Stimulated activated naive CD4-positive, alpha-beta T cell treated with Interleukin-2 at 50 U/mL for 16 hours (primary cell): ENCODE measurements around the gene PHTF2.
"Not testable (repeated sequence)": the region's sequence is repeated elsewhere in the genome, so short reads cannot be mapped to it uniquely, and the experiment has no call there.

Experiments used
- DNase-seq: peaks from one replicate; lab custom pipeline; 2025; lab: John Stamatoyannopoulos, UW

The PHTF2 gene

GRCh38 chr7:77798394-77799077 lies at the start of gene PHTF2, which contains the start of gene TMEM60:
PHTF2 (plus strand) TSS chr7:77798773.
TMEM60 (minus strand) TSS chr7:77798434; CDS start chr7:77794373, 4,061 bp downstream.
- DNase-seq, result peak; percentile 98

GRCh38 chr7:77752016-77752415 lies 46.6 kb upstream of the PHTF2 start:
- no peak for DNase-seq

GRCh38 chr7:77753173-77753572 lies 45.4 kb upstream of the PHTF2 start:
- DNase-seq, result no peak

DNA sequence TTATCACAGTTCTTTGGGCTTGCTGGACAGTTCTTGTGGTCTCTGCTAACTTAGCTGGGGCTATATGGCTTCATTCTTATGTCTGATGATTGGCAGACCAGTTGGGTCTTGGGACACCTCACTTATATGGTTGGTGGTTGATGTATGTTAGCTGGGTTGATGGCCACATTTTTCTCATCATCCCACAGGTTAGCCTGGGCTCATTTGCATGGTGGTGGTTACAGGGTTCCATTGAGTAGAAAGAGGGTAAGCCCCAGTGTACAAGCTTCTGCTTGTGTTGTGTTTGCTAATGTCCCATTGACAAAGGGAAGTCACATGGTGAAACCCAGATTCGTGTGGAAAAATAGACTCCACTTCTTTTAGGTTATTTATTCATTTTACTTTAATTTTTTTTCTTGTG lies 41.0 kb upstream of the PHTF2 start:
- DNase-seq, result no peak

GRCh38 chr7:77759294-77759889 lies 39.2 kb upstream of the PHTF2 start:
- peak; percentile 56 for DNase-seq

GRCh38 chr7:77760809-77761453 lies 37.6 kb upstream of the PHTF2 start:
- no peak for DNase-seq

GRCh38 chr7:77765481-77765880 lies 33.1 kb upstream of the PHTF2 start:
- no peak for DNase-seq

- DNase-seq, result no peak
Observed at GRCh38 chr7:77765906-77766800, 32.4 kb upstream of the PHTF2 start.

- no peak for DNase-seq
Observed at GRCh38 chr7:77766801-77767605, 31.6 kb upstream of the PHTF2 start.

DNA sequence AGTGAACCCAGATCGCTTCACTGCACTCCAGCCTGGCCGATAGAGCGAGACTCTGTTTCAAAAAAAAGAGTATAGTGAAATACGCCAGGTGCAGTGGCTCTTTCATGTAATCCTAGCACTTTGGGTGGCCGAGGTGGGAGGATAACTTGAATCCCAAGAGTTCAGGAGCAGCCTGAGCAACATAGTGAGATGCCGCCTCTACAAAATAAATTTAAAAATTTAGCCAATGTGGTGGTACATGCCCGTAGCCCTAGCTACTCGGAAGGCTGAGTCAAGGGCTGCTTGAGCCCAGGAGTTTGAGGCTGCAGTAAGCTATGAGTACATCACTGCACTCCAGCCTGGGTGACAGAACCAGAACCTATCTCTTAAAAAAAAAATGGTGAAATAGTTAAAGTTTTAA lies 28.3 kb upstream of the PHTF2 start:
- DNase-seq, result no peak

GRCh38 chr7:77771901-77772300 lies 26.7 kb upstream of the PHTF2 start:
- no peak for DNase-seq

DNA sequence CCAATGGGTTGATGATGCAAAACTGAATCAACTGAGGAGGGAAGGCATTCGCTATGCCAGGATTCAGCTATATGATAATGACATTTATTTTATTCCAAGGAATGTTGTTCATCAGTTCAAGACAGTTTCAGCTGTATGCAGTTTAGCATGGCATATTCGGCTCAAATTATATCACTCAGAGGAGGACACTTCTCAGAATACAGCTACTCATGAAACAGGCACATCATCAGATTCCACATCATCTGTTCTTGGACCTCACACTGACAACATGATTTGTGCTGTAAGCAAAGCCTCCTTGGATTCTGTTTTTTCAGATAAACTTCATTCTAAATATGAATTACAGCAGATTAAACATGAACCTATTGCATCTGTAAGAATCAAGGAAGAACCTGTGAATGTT lies 20.0 kb upstream of the PHTF2 start:
- DNase-seq, result no peak

DNA sequence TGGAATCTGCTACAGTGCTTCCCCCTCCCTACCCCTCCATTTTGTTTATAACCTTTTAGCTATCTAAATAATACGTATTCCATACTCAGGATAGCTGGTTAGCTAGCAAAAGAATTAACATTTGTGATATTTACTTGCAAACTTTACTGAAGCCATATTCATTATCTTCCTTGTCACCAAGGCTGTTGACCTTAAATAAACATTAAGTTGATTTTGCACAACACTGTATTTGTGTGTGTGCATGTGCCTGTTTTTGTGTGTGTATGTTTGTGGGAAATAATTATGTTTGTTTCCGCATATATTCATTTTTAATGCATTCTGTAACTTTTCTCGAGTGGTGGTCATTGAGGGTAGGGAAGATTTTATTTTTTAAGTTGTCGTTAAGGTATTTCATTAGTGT lies 16.2 kb upstream of the PHTF2 start:
- no peak for DNase-seq

DNA sequence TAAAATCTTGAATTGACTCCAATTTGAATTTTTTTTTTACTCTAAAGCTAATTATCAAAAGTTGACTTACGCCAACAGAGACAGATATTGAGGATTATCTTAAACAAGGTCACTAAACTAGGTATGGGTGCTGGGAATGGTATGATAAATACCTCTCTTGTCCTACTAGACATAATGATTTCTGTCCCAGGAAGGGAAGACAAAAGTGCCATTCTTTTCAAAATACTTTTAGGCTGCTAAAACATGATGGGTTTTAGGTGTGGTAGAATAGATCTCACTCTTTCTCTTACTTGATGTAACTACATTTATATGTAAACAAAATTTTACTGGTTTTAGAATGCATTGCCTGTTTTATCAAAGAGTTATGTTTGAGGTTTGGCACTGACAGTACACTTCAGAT lies 15.5 kb upstream of the PHTF2 start:
- DNase-seq, result no peak

- DNase-seq, result no peak
Observed at GRCh38 chr7:77783545-77783944, 15.0 kb upstream of the PHTF2 start.

- not testable (repeated sequence) for DNase-seq
Observed at GRCh38 chr7:77784426-77784825, 14.1 kb upstream of the PHTF2 start.

GRCh38 chr7:77786018-77786417 lies 12.6 kb upstream of the PHTF2 start:
- no peak for DNase-seq

- no peak for DNase-seq
Observed at GRCh38 chr7:77786741-77787140, 11.8 kb upstream of the PHTF2 start.

- DNase-seq, result no peak
Observed at GRCh38 chr7:77788327-77788902, 10.2 kb upstream of the PHTF2 start.

DNA sequence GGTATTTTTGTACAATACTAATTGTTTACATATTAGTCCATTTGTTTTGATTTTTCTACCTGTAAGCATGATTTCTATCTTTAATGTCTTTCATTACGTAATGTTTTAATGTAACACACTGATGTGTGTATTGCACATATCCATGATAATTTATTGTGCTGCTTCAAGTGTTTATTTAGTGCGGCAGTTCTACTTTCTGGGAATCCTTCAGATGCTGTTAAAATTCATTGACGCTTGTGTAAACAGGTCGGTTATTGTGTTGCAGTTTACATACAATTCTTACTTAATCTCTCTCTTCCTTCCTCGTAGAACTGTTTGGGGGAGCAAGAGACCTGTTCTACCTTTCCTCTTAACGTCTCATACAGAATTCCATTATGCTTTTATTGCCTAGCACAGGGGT lies 7.2 kb upstream of the PHTF2 start:
- DNase-seq, result no peak

GRCh38 chr7:77791956-77792355 lies 6.6 kb upstream of the PHTF2 start:
- no peak for DNase-seq
